NT2/D1 (cell line): Measurements from ENCODE around the gene ACSL1.

Source experiments
- DNase-seq: peaks from one replicate; pipeline ENCODE4 v3.0.0-alpha.2; 2011; ENCODE audit warnings: low read depth, low spot score
- H3K27me3 ChIP-seq: 2 replicates; pipeline ENCODE4 v1.6.0; 2011; ENCODE audit warnings: mild to moderate bottlenecking; ENCODE audit not compliant: insufficient read length, insufficient read depth
- H3K36me3 ChIP-seq: 2 replicates; pipeline ENCODE4 v1.6.1; 2011; ENCODE audit warnings: mild to moderate bottlenecking, low read length, mixed read lengths; ENCODE audit not compliant: insufficient read depth, insufficient read length
- H3K4me1 ChIP-seq: 2 replicates; pipeline ENCODE4 v1.5.1; 2011; ENCODE audit not compliant: insufficient read depth, insufficient read length
- H3K4me3 ChIP-seq: 2 replicates; pipeline ENCODE4 v1.5.1; 2011; ENCODE audit warnings: low read depth; ENCODE audit not compliant: insufficient read length
- H3K9ac ChIP-seq: 2 replicates; pipeline ENCODE4 v1.6.0; 2011; ENCODE audit warnings: low read depth; ENCODE audit not compliant: insufficient read length
- H3K9me3 ChIP-seq: 2 replicates; pipeline ENCODE4 v1.5.1; 2011; ENCODE audit warnings: mild to moderate bottlenecking, low read length; ENCODE audit not compliant: insufficient read depth
- SUZ12 ChIP-seq: IDR thresholded peaks from 2 replicates; pipeline ENCODE4 v1.6.1; 2011; ENCODE audit not compliant: insufficient read length, insufficient read depth; ENCODE audit errors: extremely low read depth
- YY1 ChIP-seq: IDR thresholded peaks from 2 replicates; pipeline ENCODE4 v1.6.1; 2011; ENCODE audit not compliant: insufficient read length, insufficient read depth
- ZNF274 ChIP-seq: IDR thresholded peaks from 2 replicates; pipeline ENCODE4 v1.6.1; 2011; ENCODE audit warnings: mild to moderate bottlenecking, low read depth, low read length

ACSL1 gene

DNA sequence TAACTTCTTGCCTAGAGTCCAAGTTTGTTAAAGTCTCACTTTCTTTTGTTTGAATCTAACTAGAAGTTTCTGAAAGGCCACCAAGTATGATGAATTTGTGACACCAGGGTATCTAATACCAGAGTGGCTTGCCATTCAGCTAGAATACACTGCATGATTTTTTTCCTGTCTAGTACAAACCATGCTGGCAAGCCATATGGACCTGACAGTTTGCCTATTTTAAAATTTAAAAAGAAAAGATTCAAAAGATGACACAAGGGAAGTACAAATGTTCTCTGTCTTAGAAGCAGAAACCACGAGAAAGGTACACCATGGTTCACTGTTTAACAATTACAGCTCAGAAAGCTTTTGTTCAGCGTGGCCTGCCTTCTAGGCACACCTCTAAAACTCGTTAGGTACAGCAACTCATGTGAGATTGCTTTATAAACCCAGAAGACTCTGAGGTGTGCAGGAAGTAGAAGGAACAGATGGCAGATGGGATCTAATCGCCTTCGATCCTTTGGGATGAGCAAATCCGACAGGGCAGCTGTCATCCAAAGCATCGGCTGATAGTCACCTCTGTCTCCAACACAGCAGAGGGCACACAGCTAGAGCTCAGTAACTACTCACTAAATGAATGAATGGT is 56.5 kb downstream of the ACSL1 start:
- Histone ChIP-seq H3K36me3 (no peaks in the 10 kb centered on the region), H3K9me3 (no peaks in the 10 kb centered on the region), H3K27me3 (no peaks in the 10 kb centered on the region), H3K4me1 (no peaks in the 10 kb centered on the region), H3K9ac (no peak overlapping the region), H3K4me3 (no peak overlapping the region)
- TF ChIP-seq YY1, result no peak
- no peak for TF ChIP-seq ZNF274
- no peak for TF ChIP-seq SUZ12
- no peak for DNase-seq

DNA sequence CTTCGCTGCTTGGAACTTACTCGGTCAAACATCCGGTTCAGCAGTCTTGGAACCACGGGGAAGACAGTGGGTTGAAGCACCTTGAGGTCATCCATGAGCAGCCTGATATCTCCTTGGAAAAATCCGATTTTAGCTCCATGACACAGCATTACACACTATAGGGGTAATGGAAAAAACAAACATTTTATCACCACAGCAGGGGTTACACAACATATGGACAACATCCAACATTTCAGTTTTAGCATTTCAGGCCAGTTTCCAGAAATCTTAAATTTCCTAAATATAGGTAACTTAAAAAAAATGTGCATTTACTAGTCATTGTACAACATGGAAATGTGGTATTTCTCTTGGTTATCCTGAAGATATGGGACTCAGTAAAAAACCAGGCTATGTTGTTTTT is 57.5 kb downstream of the ACSL1 start:
- DNase-seq, result no peak
- Histone ChIP-seq H3K9me3 (no peaks in the 10 kb centered on the region), H3K27me3 (no peaks in the 10 kb centered on the region), H3K4me3 (no peak overlapping the region), H3K4me1 (no peaks in the 10 kb centered on the region), H3K9ac (no peak overlapping the region), H3K36me3 (no peaks in the 10 kb centered on the region)
- TF ChIP-seq ZNF274 (no peak), YY1 (no peak), SUZ12 (no peak)

DNA sequence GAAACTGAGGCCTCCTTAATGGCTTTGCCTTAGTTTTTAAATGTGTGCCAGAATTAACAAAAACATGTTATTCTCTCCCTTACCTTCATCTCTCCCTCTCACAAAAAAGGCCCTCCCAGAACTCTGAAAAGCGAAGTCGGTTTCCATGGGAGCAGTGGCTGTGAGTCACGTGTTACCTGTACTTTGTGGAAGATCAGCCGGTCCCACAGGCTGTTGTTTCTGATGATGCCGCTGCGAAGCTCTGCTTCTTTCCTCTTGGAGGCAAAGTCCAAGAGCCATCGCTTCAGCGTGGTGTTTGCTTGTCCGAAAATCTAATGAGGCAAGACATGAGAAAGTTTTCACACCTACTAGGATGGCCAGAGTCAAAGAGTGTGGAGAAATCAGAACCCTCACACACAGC is 59.3 kb downstream of the ACSL1 start:
- no peak overlapping the region for H3K4me3 ChIP-seq
- H3K9me3 ChIP-seq, result no peaks in the 10 kb centered on the region
- H3K9ac ChIP-seq, result no peak overlapping the region
- no peaks in the 10 kb centered on the region for H3K27me3 ChIP-seq
- no peaks in the 10 kb centered on the region for H3K36me3 ChIP-seq
- TF ChIP-seq YY1 (no peak), SUZ12 (no peak), ZNF274 (no peak)
- no peaks in the 10 kb centered on the region for H3K4me1 ChIP-seq
- DNase-seq, result no peak

DNA sequence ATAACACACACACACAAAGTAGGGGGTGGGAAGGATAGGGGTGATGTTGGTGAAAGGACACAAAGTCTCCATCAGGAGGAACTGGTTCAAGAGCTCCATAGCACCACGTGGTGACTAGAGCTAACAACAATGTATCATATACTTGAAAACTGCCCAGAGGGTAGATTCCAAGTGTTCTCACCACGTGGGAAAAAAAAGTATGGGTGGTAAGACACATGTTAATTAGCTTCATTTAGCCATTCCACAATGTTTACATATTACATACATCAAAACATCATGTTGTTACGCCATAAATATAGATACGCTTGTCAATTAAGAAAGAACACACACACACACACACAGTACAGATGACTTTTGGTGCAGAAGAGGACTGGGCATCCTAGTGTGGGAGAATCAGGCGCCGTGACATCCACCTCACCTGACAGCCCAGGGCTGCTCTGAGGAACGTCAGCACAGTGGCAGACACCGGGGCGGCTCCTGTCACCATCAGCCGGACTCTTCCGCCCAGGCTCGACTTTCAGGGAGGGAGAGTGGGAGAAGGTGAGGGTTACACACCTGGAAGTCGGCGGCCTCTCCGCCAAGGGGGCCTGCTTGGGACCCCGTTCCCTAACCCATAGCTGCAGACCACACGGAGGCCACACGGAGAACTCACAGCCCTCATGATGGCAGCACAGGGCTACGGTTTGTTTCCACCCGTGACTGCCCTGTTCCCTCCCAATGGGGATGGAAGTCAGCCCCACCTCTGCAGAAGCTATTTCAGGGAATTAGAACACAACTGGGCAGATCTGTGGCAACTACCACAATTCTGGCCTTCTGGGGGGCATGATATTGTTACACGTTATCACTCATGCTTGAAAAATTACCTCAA is 60.1 kb downstream of the ACSL1 start:
- Histone ChIP-seq H3K9ac (no peak overlapping the region), H3K4me1 (no peaks in the 10 kb centered on the region), H3K9me3 (no peaks in the 10 kb centered on the region), H3K4me3 (no peak overlapping the region), H3K27me3 (no peaks in the 10 kb centered on the region), H3K36me3 (no peaks in the 10 kb centered on the region)
- no peak for DNase-seq
- TF ChIP-seq YY1, result no peak
- no peak for TF ChIP-seq ZNF274
- no peak for TF ChIP-seq SUZ12

DNA sequence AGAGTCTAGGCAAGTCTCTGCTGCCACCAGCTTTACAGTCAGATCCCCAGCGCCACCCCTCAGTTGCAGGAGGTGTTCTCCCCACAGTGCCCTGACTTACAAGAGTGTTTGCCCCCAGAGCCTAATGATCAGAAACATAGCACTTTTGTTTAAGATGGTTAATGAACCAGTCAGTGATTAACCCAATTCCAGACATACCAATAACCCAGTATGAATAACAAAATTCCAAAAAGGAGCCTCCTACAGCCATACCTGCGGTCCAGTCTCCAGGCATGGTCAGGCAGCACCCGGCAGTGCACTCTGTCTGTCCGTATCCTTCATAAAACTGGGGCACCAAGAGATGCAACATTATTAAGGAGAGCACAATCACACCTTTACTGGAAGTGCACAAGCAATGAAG is 61.2 kb downstream of the ACSL1 start:
- no peak for TF ChIP-seq ZNF274
- no peak for TF ChIP-seq YY1
- no peak for TF ChIP-seq SUZ12
- no peaks in the 10 kb centered on the region for H3K9me3 ChIP-seq
- DNase-seq, result no peak
- H3K36me3 ChIP-seq, result no peaks in the 10 kb centered on the region
- H3K4me3 ChIP-seq, result no peak overlapping the region
- H3K4me1 ChIP-seq, result no peaks in the 10 kb centered on the region
- H3K9ac ChIP-seq, result no peak overlapping the region
- H3K27me3 ChIP-seq, result no peaks in the 10 kb centered on the region

DNA sequence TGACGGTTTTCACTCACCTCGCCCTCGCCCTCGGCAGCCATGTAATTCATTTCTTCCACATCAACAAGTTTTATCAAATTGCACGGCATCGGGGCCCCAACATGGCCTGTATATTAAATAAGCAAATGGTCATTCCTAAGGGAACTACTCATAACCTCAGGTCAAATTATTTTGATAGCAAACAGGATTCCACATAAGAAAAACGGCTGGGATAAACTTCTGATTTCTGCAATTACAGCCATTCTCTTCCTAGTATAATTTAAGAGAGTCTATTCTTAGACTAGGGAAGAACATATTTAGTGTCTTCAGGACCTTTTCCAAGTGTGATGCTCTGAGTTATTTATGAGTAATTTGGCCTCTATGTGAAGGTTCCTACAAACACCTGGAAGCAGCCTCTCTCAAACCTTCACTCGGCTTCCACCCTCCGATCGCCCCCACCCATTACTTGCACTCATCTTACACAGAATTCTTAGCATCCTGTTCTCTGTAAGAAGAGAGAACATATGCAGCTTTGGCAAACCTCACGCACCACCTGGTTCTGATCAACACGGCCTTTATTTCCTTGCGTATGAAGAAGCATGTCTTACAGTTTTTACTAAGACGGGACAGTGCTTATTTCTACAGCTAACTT is 62.5 kb downstream of the ACSL1 start:
- no peaks in the 10 kb centered on the region for H3K36me3 ChIP-seq
- no peak overlapping the region for H3K4me3 ChIP-seq
- H3K4me1 ChIP-seq, result no peaks in the 10 kb centered on the region
- DNase-seq, result no peak
- no peak overlapping the region for H3K9ac ChIP-seq
- no peaks in the 10 kb centered on the region for H3K27me3 ChIP-seq
- no peaks in the 10 kb centered on the region for H3K9me3 ChIP-seq
- TF ChIP-seq SUZ12, result no peak
- no peak for TF ChIP-seq YY1
- no peak for TF ChIP-seq ZNF274

DNA sequence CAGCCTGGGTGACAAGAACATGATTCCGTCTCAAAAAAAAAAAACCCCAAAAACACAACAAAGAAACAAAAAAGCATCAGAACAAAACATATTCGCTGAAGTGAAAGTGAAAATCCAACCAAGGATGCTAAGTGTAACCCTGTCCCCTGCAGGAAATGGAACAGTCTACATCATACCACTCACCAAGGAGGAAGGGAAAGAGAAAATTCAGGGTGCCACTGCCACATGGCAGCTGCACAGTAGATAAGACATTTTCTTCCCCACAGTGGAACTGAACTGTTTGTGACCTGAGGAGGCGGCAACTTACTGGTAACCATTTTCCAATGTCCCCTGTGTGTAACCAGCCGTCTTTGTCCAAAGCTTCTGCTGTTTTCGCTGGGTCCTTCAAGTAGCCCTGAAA is 63.7 kb downstream of the ACSL1 start:
- Histone ChIP-seq H3K4me1 (no peaks in the 10 kb centered on the region), H3K9me3 (no peaks in the 10 kb centered on the region), H3K27me3 (no peaks in the 10 kb centered on the region), H3K36me3 (no peaks in the 10 kb centered on the region), H3K4me3 (no peak overlapping the region), H3K9ac (no peak overlapping the region)
- TF ChIP-seq YY1, result no peak
- no peak for TF ChIP-seq ZNF274
- TF ChIP-seq SUZ12, result no peak
- no peak for DNase-seq
